Thoracic aorta (tissue), 2 donors: ENCODE results near the gene STXBP2. TPM values are rescaled to one million over a fixed set of nuclear protein-coding genes. Genes with fewer than 3 reads are reported as not detected.

Source experiments
- ATAC-seq: fragments of 150-250 bp; one replicate; pipeline ENCODE4 v1.8.0; 2017; ENCODE audit warnings: low read depth; ENCODE audit not compliant: insufficient number of reproducible peaks, low FRiP score
- DNase-seq: peaks from one replicate; pipeline ENCODE4 v3.0.0-alpha.2; 2020; ENCODE audit warnings: low spot score
- H3K27ac ChIP-seq, 2 donors: fragments of 200-600 bp; sonication (generic); 1 replicate in 1 of 2; 2 replicates in 1 of 2; pipeline ENCODE4 v1.5.1; 2016; ENCODE audit warnings: mild to moderate bottlenecking in 2 of 2, moderate library complexity in 2 of 2
- H3K27me3 ChIP-seq: fragments of 200-600 bp; sonication (generic); replicated peaks from 2 replicates; pipeline ENCODE4 v1.6.0; 2016; ENCODE audit warnings: mild to moderate bottlenecking; ENCODE audit not compliant: insufficient read depth
- H3K36me3 ChIP-seq: fragments of 200-600 bp; sonication (generic); one replicate; pipeline ENCODE4 v1.5.1; 2016
- H3K4me1 ChIP-seq, 2 donors: fragments of 200-600 bp; sonication (generic); 1 replicate in 1 of 2; 2 replicates in 1 of 2; pipeline versions ENCODE4 v1.5.1 to v1.6.0; 2016; ENCODE audit warnings: low read depth in 2 of 2, mild to moderate bottlenecking in 1 of 2; ENCODE audit not compliant: control insufficient read depth in 1 of 2
- H3K4me3 ChIP-seq: fragments of 200-600 bp; sonication (generic); 2 replicates; pipeline ENCODE4 v1.5.1; 2016; ENCODE audit warnings: mild to moderate bottlenecking
- H3K9me3 ChIP-seq: fragments of 200-600 bp; sonication (generic); 2 replicates; pipeline ENCODE4 v1.5.1; 2016
- CTCF ChIP-seq: fragments of 200-600 bp; sonication (generic); IDR thresholded peaks from one replicate; pipeline ENCODE4 v1.5.1; 2019; ENCODE audit warnings: antibody characterized with exemption
- total RNA-seq, 2 donors: library from RNA; depleted of rRNA; stranded (reverse); fragments of >200 nt; gene quantifications; one replicate each; pipeline versions ENCODE4 v1.1.0 to v1.2.3, GENCODE V29; 2016

Gene STXBP2
- total RNA-seq, 2 donors from 2014 or later, result 20.2 to 23.4 TPM

DNA sequence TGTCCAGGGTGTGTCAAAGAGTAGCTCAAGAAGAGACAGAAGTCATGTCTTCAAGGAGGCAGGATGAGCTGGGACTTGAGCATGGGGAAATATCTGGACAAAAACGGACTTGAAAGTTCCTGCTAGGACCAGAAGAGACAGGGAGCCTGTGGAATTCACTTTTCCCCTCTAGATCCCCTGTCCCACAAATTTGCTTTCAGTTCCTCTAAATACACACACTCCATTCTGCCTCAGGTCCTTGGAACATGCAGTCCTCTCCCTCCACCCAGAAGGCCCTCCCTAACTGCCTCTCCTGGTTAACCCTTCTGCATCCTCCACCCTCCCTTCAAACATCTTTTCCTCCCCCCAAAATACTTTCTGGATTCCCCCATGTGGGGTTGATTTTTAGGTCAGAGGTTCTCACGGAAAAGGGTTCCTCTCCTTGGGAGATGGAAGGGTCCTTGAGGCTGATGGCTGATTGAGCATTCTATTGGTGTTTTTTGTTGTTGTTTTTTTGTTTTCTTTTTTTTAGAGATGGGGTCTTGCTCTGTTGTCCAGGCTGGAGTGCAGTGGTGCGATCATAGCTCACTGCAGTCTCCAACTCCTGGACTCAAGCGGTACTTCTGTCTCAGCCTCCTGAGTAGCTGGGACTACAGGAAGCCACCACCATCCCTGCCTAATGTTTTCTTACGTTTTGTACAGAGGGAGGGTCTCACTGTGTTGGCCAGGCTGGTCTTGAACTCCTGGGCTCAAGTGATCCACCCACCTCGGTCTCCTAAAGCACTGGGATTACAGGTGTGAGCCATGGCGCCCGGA is 25.0 kb downstream of the STXBP2 start:
- ATAC-seq, result no peak
- no peak overlapping the region for H3K27ac ChIP-seq
- no peak for TF ChIP-seq CTCF

GRCh38 chr19:7662657-7663056 is 25.7 kb downstream of the STXBP2 start:
- Histone ChIP-seq H3K36me3 (no peaks in the 10 kb centered on the region), H3K4me1 (no peaks in the 10 kb centered on the region), H3K9me3 (no peaks in the 10 kb centered on the region), H3K27me3 (no peaks in the 10 kb centered on the region), H3K27ac (no peak overlapping the region), H3K4me3 (no peak overlapping the region)
- TF ChIP-seq CTCF, result no peak
- ATAC-seq (no peak), DNase-seq (no peak)

More for the DNA sequence above, 25.0 kb downstream of the STXBP2 start:
- no peak for DNase-seq
- Histone ChIP-seq H3K36me3 (no peaks in the 10 kb centered on the region), H3K27me3 (no peaks in the 10 kb centered on the region), H3K4me1 (no peaks in the 10 kb centered on the region), H3K9me3 (no peaks in the 10 kb centered on the region), H3K4me3 (no peak overlapping the region)

DNA sequence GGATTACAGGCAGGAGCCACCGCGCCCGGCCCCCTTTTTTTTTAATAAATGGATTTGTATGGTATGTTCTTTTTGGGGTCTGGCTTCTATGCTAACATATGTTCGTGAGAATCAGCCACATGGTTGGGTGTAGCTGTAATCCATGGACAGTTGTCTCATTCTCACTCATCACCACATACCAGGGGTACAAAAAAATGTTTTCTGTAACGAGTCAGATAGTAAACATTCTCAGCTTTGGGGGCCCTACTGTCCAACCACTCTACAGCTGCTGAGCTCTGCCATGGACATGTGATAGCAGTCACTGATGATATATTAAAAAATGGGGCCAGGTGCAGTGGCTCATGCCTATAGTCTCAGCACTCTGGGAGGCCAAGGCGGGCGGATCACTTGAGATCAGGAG is 26.8 kb downstream of the STXBP2 start:
- TF ChIP-seq CTCF, result no peak
- Histone ChIP-seq H3K4me3 (no peak overlapping the region), H3K36me3 (no peaks in the 10 kb centered on the region), H3K27me3 (no peaks in the 10 kb centered on the region), H3K4me1 (no peaks in the 10 kb centered on the region), H3K27ac (no peak overlapping the region), H3K9me3 (no peaks in the 10 kb centered on the region)
- no peak for DNase-seq
- no peak for ATAC-seq

GRCh38 chr19:7665076-7665475 is 28.2 kb downstream of the STXBP2 start:
- Histone ChIP-seq H3K4me3 (no peak overlapping the region), H3K9me3 (no peaks in the 10 kb centered on the region), H3K27ac (no peak overlapping the region), H3K27me3 (no peaks in the 10 kb centered on the region), H3K36me3 (no peaks in the 10 kb centered on the region), H3K4me1 (no peaks in the 10 kb centered on the region)
- no peak for DNase-seq
- no peak for TF ChIP-seq CTCF
- ATAC-seq, result no peak

GRCh38 chr19:7668842-7669241 is 31.9 kb downstream of the STXBP2 start, which contains the start of gene RETN:
RETN (plus strand) TSS chr19:7669049; CDS start chr19:7669327, 278 bp downstream.
- H3K36me3 ChIP-seq, result no peaks in the 10 kb centered on the region
- no peaks in the 10 kb centered on the region for H3K4me1 ChIP-seq
- H3K4me3 ChIP-seq, result no peak within 1 kb of the TSS
- no peak within 1 kb of the TSS for H3K27ac ChIP-seq
- TF ChIP-seq CTCF, result no peak
- no peaks in the 10 kb centered on the region for H3K27me3 ChIP-seq
- no peak for ATAC-seq
- no peaks in the 10 kb centered on the region for H3K9me3 ChIP-seq
- no peak for DNase-seq
